HepG2 (cell line): ENCODE results near the gene FITM2. TPM values are rescaled to one million over a fixed set of nuclear protein-coding genes. Genes with fewer than 3 reads are reported as not detected.

Experiments used
- ATAC-seq: fragments of 200-7000 bp; cut with Tn5 transposase; 3 replicates; pipeline ENCODE4 v1.9.1; 2020; ENCODE audit warnings: mild to moderate bottlenecking, moderate library complexity
- BruUV-seq: library from RNA; stranded (reverse); fragments of 400-500 nt; replicated peaks from 2 replicates; lab custom pipeline; 2021; lab: Mats Ljungman, UMichigan
- CTCF ChIA-PET: fragments of 300-600 bp; formaldehyde crosslinking; extraction: SDS; loops from one replicate; lab custom pipeline; 2021; ENCODE audit warnings: low total read pairs, inconsistent platforms, low intra/inter-chr PET ratio; lab: Yijun Ruan, JAX
- POLR2A ChIA-PET: fragments of 350-600 bp; sonication (Branson Sonifier 250); formaldehyde crosslinking; loops from one replicate; lab custom pipeline; 2020; ENCODE audit warnings: antibody characterized with exemption, inconsistent platforms; lab: Yijun Ruan, JAX
- DNase-seq: peaks from one replicate; pipeline ENCODE4 v3.0.0-alpha.2; 2015; ENCODE audit warnings: low spot score
- FAIRE-seq: peaks from 3 replicates; lab custom pipeline; 2011; peaks lifted over from hg19 to GRCh38; lab: Jason Lieb, UNC
- H2AFZ ChIP-seq: one replicate; pipeline ENCODE4 v1.6.1; 2011; ENCODE audit warnings: low read length, inconsistent platforms
- H3K27ac ChIP-seq: fragments of 300-600 bp; 3 replicates; pipeline ENCODE4 v1.8.0; 2011; ENCODE audit warnings: mixed run types, mild to moderate bottlenecking, mixed read lengths, low read length, inconsistent platforms; ENCODE audit not compliant: insufficient read depth; ENCODE audit errors: extremely low read length
- H3K27me3 ChIP-seq, 2 experiments: fragments of 200-600 bp in 1 of 2; 2 replicates in 1 of 2; 3 replicates in 1 of 2; pipeline versions ENCODE4 v1.6.0 to v1.8.0; 2011; ENCODE audit warnings: low read length in 2 of 2, mild to moderate bottlenecking in 2 of 2, moderate library complexity in 2 of 2, inconsistent platforms in 1 of 2; ENCODE audit not compliant: insufficient read depth in 2 of 2, control insufficient read depth in 1 of 2
- H3K36me3 ChIP-seq, 2 experiments: fragments of 200-600 bp in 1 of 2; replicated peaks in 1 of 2; 2 replicates in 1 of 2; 3 replicates in 1 of 2; pipeline versions ENCODE4 v1.5.1 to v1.8.0; 2011; ENCODE audit warnings: low read length in 2 of 2, inconsistent platforms in 1 of 2; ENCODE audit not compliant: insufficient read depth in 2 of 2, control insufficient read depth in 1 of 2
- H3K4me1 ChIP-seq: 2 replicates; pipeline ENCODE4 v1.5.1; 2012; ENCODE audit warnings: low read length, inconsistent platforms; ENCODE audit not compliant: insufficient read depth
- H3K4me2 ChIP-seq: 2 replicates; pipeline ENCODE4 v1.6.0; 2011; ENCODE audit warnings: low read depth, low read length, inconsistent platforms
- H3K4me3 ChIP-seq, 3 experiments: fragments of 200-600 bp in 1 of 3; sonication (generic), shearing (Covaris generic) in 1 of 3; replicated peaks in 1 of 3; 2 replicates each; pipeline ENCODE4 v1.5.1; 2011 to 2016; ENCODE audit warnings: low read length in 3 of 3, inconsistent platforms in 2 of 3, low read depth in 2 of 3, mild to moderate bottlenecking in 2 of 3, control low read depth in 1 of 3, mixed read lengths in 1 of 3; ENCODE audit not compliant: insufficient read depth in 1 of 3
- H3K79me2 ChIP-seq: one replicate; pipeline ENCODE4 v1.6.1; 2011; ENCODE audit warnings: low read length, inconsistent platforms; ENCODE audit not compliant: insufficient read depth
- H3K9ac ChIP-seq: 2 replicates; pipeline ENCODE4 v1.6.0; 2011; ENCODE audit warnings: mild to moderate bottlenecking, low read depth, low read length, inconsistent platforms; ENCODE audit not compliant: insufficient read depth
- H3K9me3 ChIP-seq: 2 replicates; pipeline ENCODE4 v1.5.1; 2012; ENCODE audit warnings: mild to moderate bottlenecking, low read length
- H4K20me1 ChIP-seq: 2 replicates; pipeline ENCODE4 v1.6.0; 2011; ENCODE audit warnings: inconsistent platforms, mild to moderate bottlenecking, low read length, moderate library complexity; ENCODE audit not compliant: insufficient read depth
- HIVEP1 ChIP-seq: sonication (generic); formaldehyde crosslinking; IDR thresholded peaks from 2 replicates; pipeline ENCODE4 v1.4.0; 2020; ENCODE audit warnings: mild to moderate bottlenecking, missing genetic modification reagents
- HNF4A ChIP-seq: sonication (generic); formaldehyde crosslinking; IDR thresholded peaks from 2 replicates; pipeline ENCODE4 v1.4.0; 2020; ENCODE audit warnings: missing genetic modification reagents
- NR2F2 ChIP-seq: IDR thresholded peaks from 2 replicates; pipeline ENCODE4 v1.6.1; 2012; ENCODE audit warnings: low read depth, inconsistent platforms, borderline replicate concordance
- SAP130 ChIP-seq: IDR thresholded peaks from 2 replicates; pipeline ENCODE4 v1.6.1; 2016; ENCODE audit warnings: low read depth
- YY1 ChIP-seq: IDR thresholded peaks from 2 replicates; pipeline ENCODE4 v1.6.1; 2011; ENCODE audit warnings: low read length, low read depth, moderate library complexity, mild to moderate bottlenecking; ENCODE audit not compliant: insufficient read depth, insufficient replicate concordance
- ZSCAN12 ChIP-seq: sonication (generic); formaldehyde crosslinking; IDR thresholded peaks from 2 replicates; pipeline ENCODE4 v1.9.0; 2021; ENCODE audit warnings: mild to moderate bottlenecking, missing genetic modification reagents
- WGBS: methylation state at CpG from one replicate; pipeline ENCODE4 v1.1.6; 2017; ENCODE audit warnings: low lambda C conversion rate; 5-methylcytosine and 5-hydroxymethylcytosine counted together
- in situ Hi-C: cut with HindIII; loops from 2 replicates; pipeline ENCODE4 v1.10.0; 2017; ENCODE audit warnings: low pct_unique_long_range_greater_than_20kb; ENCODE audit not compliant: extremely low pct_ligation_motif_present
- intact Hi-C: fragments of 100-400 bp; cut with micrococcal nuclease; formaldehyde crosslinking; loops from one replicate; pipeline ENCODE4 v1.10.0; 2022; ENCODE audit not compliant: unreplicated experiment
- polyA plus RNA-seq, 8 experiments: library from polyadenylated mRNA; depleted of rRNA in 3 of 8; stranded (reverse) in 7 of 8; unstranded in 1 of 8; fragments of >200 nt; fragmentation: Illumina TruSeq in 4 of 8; extraction: Trizol in 4 of 8; gene quantifications; 2 replicates each; pipeline versions ENCODE4 v1.2.1 to v1.2.3, GENCODE V29; 2011 to 2016; ENCODE audit warnings: low read depth in 4 of 8, missing spikeins in 1 of 8, mixed read lengths in 1 of 8; ENCODE audit not compliant: insufficient read depth in 1 of 8
- total RNA-seq, 5 experiments: library from RNA; depleted of rRNA; stranded (reverse); fragments of >200 nt; fragmentation: Illumina TruSeq; extraction: Trizol; gene quantifications; 2 replicates each; pipeline ENCODE4 v1.2.3, GENCODE V29; 2016; ENCODE audit warnings: low read depth in 1 of 5
- TF ChIP-seq, protein P1 (sequence below): sonication (generic); formaldehyde crosslinking; IDR thresholded peaks from 2 replicates; pipeline ENCODE4 v1.4.0; 2020; ENCODE audit warnings: missing genetic modification reagents
- TF ChIP-seq, protein P2 (sequence below): IDR thresholded peaks from 2 replicates; pipeline ENCODE4 v1.4.0; 2020; ENCODE audit warnings: mild to moderate bottlenecking, missing genetic modification reagents

FITM2 gene
- total and polyA plus RNA-seq, 2 of the 13 experiments (the other 11 are each of a cell fraction or from before 2014, with no cell fraction given) = 9.6 to 24.5 TPM

DNA sequence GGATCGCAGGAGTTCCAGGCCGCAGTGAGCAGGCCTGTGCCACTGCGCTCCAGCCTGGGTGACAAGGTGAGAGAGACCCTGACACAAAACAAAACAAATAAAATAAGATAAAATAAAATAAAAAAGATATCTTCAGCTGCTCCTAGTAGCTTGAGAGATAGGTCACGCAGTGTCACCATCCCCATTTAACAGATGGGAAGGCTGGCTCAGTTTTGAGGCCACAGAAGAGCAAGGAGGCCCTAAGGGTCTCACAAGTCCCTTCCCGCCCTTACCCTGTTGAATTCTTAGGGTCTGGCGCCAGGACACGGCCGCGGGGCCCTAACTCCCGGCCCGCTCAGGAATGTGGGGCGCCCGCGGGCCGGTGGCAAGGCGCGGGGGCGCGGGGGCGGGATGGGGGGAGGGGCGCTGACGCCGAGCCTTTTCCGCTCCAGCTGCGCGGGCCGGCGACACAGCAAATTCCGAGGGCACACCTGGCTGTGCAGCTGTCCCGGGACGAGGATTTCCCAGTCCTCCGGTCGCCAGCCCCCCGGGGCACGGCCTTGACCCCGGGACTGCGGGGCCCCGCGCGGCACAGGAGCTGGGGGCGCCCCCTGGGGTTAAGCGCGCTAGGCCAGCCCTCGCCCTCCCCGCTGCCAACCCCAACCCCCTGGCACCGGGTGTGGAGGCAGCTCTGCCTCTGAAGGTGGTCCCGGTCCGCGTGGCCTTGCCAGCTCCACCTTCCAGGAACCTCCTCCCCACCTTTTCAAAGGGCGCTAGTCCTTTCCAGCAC lies 15.6 kb upstream of the FITM2 start:
- peaks cover 39% of the 10 kb centered on the region for H3K4me1 ChIP-seq
- FAIRE-seq (no peak), ATAC-seq (peak; percentile 51), DNase-seq (no peak)
- H2AFZ ChIP-seq = no peak overlapping the region
- intact Hi-C loops = no loop called here
- no peaks in the 10 kb centered on the region; a peak in 1 of 5 replicates for H3K27me3 ChIP-seq
- no peak overlapping the region for H3K27ac ChIP-seq
- H3K9ac ChIP-seq = peak overlapping the region; percentile 42; the same call in 1 of the 2 replicates
- CTCF ChIA-PET = no interaction called here
- POLR2A ChIA-PET = interaction anchor here (0.8 to 1.8 kb wide), 4 partner anchors 13 to 67 kb away, joined by 3 to 6 read pairs (median 4); no protein-coding TSS in a partner anchor
- H3K4me3 ChIP-seq = peak overlapping the region; percentile 38 to 77 (median 60)
- peak overlapping the region; percentile 86 for H3K4me2 ChIP-seq
- H3K36me3 ChIP-seq = no peaks in the 10 kb centered on the region
- BruUV-seq = no TSS peak
- no peaks in the 10 kb centered on the region for H3K9me3 ChIP-seq
- no peaks in the 10 kb centered on the region for H4K20me1 ChIP-seq
- 31% methylated on average over 13 of the region's 50 CpGs for WGBS
- no peaks in the 10 kb centered on the region for H3K79me2 ChIP-seq
- in situ Hi-C loops = no loop called here
- TF ChIP-seq HIVEP1 = peak; percentile 67; the same call in 1 of the 2 replicates
- TF ChIP-seq NR2F2 = peak; percentile 36; the same call in 1 of the 2 replicates
- TF ChIP-seq SAP130 (CRISPR knock-in tag) = peak; percentile 37; the same call in 1 of the 2 replicates
- peak; percentile 18 for TF ChIP-seq YY1
- peak; percentile 69 for TF ChIP-seq HNF4A
- TF ChIP-seq, protein P1, sequence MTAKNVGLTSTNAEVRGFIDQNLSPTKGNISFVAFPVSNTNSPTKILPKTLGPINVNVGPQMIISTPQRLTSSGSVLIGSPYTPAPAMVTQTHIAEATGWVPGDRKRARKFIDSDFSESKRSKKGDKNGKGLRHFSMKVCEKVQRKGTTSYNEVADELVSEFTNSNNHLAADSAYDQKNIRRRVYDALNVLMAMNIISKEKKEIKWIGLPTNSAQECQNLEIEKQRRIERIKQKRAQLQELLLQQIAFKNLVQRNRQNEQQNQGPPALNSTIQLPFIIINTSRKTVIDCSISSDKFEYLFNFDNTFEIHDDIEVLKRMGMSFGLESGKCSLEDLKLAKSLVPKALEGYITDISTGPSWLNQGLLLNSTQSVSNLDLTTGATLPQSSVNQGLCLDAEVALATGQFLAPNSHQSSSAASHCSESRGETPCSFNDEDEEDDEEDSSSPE (CRISPR knock-in tag) = peak; percentile 27; the same call in 1 of the 2 replicates
- TF ChIP-seq, protein P2, sequence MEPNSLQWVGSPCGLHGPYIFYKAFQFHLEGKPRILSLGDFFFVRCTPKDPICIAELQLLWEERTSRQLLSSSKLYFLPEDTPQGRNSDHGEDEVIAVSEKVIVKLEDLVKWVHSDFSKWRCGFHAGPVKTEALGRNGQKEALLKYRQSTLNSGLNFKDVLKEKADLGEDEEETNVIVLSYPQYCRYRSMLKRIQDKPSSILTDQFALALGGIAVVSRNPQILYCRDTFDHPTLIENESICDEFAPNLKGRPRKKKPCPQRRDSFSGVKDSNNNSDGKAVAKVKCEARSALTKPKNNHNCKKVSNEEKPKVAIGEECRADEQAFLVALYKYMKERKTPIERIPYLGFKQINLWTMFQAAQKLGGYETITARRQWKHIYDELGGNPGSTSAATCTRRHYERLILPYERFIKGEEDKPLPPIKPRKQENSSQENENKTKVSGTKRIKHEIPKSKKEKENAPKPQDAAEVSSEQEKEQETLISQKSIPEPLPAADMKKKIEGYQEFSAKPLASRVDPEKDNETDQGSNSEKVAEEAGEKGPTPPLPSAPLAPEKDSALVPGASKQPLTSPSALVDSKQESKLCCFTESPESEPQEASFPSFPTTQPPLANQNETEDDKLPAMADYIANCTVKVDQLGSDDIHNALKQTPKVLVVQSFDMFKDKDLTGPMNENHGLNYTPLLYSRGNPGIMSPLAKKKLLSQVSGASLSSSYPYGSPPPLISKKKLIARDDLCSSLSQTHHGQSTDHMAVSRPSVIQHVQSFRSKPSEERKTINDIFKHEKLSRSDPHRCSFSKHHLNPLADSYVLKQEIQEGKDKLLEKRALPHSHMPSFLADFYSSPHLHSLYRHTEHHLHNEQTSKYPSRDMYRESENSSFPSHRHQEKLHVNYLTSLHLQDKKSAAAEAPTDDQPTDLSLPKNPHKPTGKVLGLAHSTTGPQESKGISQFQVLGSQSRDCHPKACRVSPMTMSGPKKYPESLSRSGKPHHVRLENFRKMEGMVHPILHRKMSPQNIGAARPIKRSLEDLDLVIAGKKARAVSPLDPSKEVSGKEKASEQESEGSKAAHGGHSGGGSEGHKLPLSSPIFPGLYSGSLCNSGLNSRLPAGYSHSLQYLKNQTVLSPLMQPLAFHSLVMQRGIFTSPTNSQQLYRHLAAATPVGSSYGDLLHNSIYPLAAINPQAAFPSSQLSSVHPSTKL (CRISPR knock-in tag) = peak; percentile 62
- no peak for TF ChIP-seq ZSCAN12 (CRISPR knock-in tag)
